Astrocyte (in vitro differentiated cells and primary cell): ENCODE measurements around the gene CD247. TPM values are rescaled to one million over a fixed set of nuclear protein-coding genes. Genes with fewer than 3 reads are reported as not detected.

ENCODE experiments used
- DNase-seq: peaks from one replicate; pipeline ENCODE4 v3.0.0-alpha.2; 2010; ENCODE audit warnings: low read depth
- FAIRE-seq: peaks from 2 replicates; lab custom pipeline; 2011; peaks lifted over from hg19 to GRCh38; lab: Jason Lieb, UNC
- H2AFZ ChIP-seq: 2 replicates; pipeline ENCODE4 v1.6.0; 2012; ENCODE audit warnings: low read depth, low read length, inconsistent platforms
- H3K27ac ChIP-seq: 2 replicates; pipeline ENCODE4 v1.5.1; 2011; ENCODE audit warnings: low read depth, low read length, inconsistent platforms
- H3K27me3 ChIP-seq: 2 replicates; pipeline ENCODE4 v1.6.0; 2011; ENCODE audit warnings: low read length, inconsistent platforms; ENCODE audit not compliant: insufficient read depth
- H3K36me3 ChIP-seq: 2 replicates; pipeline ENCODE4 v1.5.1; 2011; ENCODE audit warnings: low read length, inconsistent platforms; ENCODE audit not compliant: insufficient read depth
- H3K4me1 ChIP-seq: 2 replicates; pipeline ENCODE4 v1.5.1; 2011; ENCODE audit warnings: low read length, inconsistent platforms; ENCODE audit not compliant: insufficient read depth
- H3K4me2 ChIP-seq: 2 replicates; pipeline ENCODE4 v1.6.0; 2012; ENCODE audit warnings: low read length, inconsistent platforms
- H3K4me3 ChIP-seq: 2 replicates; pipeline ENCODE4 v1.5.1; 2011; ENCODE audit warnings: low read depth, mild to moderate bottlenecking, low read length, inconsistent platforms; ENCODE audit not compliant: insufficient read depth
- H3K79me2 ChIP-seq: 2 replicates; pipeline ENCODE4 v1.6.0; 2012; ENCODE audit warnings: mild to moderate bottlenecking, low read length, inconsistent platforms; ENCODE audit not compliant: insufficient read depth
- H3K9ac ChIP-seq: 2 replicates; pipeline ENCODE4 v1.6.0; 2012; ENCODE audit warnings: mild to moderate bottlenecking, low read length, inconsistent platforms
- H3K9me3 ChIP-seq: 2 replicates; pipeline ENCODE4 v1.5.1; 2012; ENCODE audit warnings: low read depth, mild to moderate bottlenecking, low read length, inconsistent platforms; ENCODE audit not compliant: insufficient read depth
- H4K20me1 ChIP-seq: 2 replicates; pipeline ENCODE4 v1.6.0; 2012; ENCODE audit warnings: low read length, inconsistent platforms; ENCODE audit not compliant: insufficient read depth
- H3K27ac Mint-ChIP-seq: one replicate; pipeline ENCODE4 v1.8.0; 2021; ENCODE audit warnings: mild to moderate bottlenecking, mixed read lengths; ENCODE audit not compliant: unreplicated experiment
- H3K27me3 Mint-ChIP-seq: one replicate; pipeline ENCODE4 v1.8.0; 2021; ENCODE audit warnings: low read depth, mixed read lengths; ENCODE audit not compliant: unreplicated experiment
- H3K36me3 Mint-ChIP-seq: one replicate; pipeline ENCODE4 v1.8.0; 2021; ENCODE audit warnings: low read depth, mixed read lengths; ENCODE audit not compliant: unreplicated experiment
- H3K4me1 Mint-ChIP-seq: one replicate; pipeline ENCODE4 v1.8.0; 2021; ENCODE audit warnings: low read depth, mixed read lengths; ENCODE audit not compliant: unreplicated experiment
- H3K4me3 Mint-ChIP-seq: one replicate; pipeline ENCODE4 v1.8.0; 2021; ENCODE audit warnings: mild to moderate bottlenecking, moderate library complexity, mixed read lengths; ENCODE audit not compliant: unreplicated experiment
- H3K9me3 Mint-ChIP-seq: one replicate; pipeline ENCODE4 v1.8.0; 2021; ENCODE audit warnings: mild to moderate bottlenecking, mixed read lengths; ENCODE audit not compliant: unreplicated experiment
- EZH2 ChIP-seq: IDR thresholded peaks from 2 replicates; pipeline ENCODE4 v1.6.1; 2012; ENCODE audit warnings: mild to moderate bottlenecking, low read length, inconsistent platforms; ENCODE audit not compliant: insufficient read depth
- total RNA-seq: library from RNA; stranded (reverse); gene quantifications from 2 replicates; pipeline ENCODE4 v1.2.1, GENCODE V29; 2021
- TF ChIP-seq, protein P1 (sequence below): IDR thresholded peaks from 2 replicates; pipeline ENCODE4 v1.5.1; 2011; ENCODE audit warnings: low read depth, mild to moderate bottlenecking, inconsistent platforms, low read length, moderate library complexity; ENCODE audit not compliant: insufficient read depth

Gene CD247
- total RNA-seq, 1 donor from 2014 or later, result not detected

DNA sequence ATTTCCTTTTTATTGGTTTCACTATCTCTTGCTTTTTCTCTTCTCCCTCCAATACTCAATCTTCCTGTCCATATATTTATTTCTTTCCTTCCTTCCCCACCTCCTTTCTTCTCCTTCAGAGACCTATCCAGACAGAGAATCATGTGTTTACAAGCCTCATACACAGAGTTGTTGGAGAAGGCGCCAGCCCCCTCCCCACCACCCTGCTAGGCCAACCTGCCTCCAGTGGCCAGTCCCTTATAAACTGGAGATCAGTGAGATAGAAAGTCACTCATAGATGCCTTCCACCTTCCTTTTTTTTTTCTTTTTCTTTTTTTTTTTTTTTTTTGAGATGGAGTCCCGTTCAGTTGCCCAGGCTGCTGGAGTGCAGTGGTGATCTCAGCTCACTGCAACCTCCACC is 53.3 kb downstream of the CD247 start:
- Mint-ChIP-seq H3K36me3 (no peaks in the 10 kb centered on the region), H3K4me3 (no peak overlapping the region)

DNA sequence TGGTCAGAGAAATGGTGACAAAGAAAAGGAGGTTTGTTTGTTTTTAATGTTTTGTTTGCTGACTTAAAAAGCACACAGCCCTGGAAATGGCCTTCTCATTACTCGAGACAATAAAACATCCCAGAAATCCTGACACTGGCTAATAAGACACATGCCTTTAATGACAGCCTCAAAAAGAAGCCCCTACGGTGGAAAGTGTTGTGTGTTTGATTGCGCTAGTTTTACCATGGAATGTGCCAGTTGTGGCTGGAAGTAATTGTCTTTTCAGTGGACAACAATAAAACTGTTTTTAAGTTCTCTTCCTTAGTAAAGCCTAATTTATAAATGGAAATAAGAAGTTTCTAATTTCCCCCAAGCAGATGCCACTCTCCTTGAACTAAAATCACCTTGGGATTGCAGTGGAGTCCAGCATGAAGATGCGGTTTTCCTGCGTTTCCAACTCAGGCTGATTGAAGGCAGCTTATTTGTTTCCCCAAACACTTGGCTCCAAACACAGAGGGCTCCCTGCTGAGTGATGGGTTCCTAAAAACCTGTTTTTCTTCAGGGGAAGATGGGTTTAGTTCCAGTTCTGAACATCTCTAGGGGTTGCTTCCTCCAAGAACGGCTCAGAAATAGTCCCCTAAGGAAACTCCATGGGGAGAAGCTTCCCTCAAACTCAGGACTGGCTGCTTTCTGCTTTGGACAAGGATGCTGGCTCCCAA is 54.3 kb downstream of the CD247 start:
- no peak for FAIRE-seq
- no peaks in the 10 kb centered on the region for H3K79me2 ChIP-seq
- H3K27me3 ChIP-seq, result peaks cover 14% of the 10 kb centered on the region
- no peak overlapping the region for H2AFZ ChIP-seq
- no peak overlapping the region for H3K4me3 Mint-ChIP-seq
- no peak overlapping the region for H3K4me2 ChIP-seq
- TF ChIP-seq EZH2, result no peak
- TF ChIP-seq, protein P1, sequence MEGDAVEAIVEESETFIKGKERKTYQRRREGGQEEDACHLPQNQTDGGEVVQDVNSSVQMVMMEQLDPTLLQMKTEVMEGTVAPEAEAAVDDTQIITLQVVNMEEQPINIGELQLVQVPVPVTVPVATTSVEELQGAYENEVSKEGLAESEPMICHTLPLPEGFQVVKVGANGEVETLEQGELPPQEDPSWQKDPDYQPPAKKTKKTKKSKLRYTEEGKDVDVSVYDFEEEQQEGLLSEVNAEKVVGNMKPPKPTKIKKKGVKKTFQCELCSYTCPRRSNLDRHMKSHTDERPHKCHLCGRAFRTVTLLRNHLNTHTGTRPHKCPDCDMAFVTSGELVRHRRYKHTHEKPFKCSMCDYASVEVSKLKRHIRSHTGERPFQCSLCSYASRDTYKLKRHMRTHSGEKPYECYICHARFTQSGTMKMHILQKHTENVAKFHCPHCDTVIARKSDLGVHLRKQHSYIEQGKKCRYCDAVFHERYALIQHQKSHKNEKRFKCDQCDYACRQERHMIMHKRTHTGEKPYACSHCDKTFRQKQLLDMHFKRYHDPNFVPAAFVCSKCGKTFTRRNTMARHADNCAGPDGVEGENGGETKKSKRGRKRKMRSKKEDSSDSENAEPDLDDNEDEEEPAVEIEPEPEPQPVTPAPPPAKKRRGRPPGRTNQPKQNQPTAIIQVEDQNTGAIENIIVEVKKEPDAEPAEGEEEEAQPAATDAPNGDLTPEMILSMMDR, result no peak
- H3K9me3 Mint-ChIP-seq, result no peaks in the 10 kb centered on the region
- no peaks in the 10 kb centered on the region for H3K36me3 ChIP-seq
- peaks cover 3% of the 10 kb centered on the region for H3K4me1 Mint-ChIP-seq
- peaks cover 18% of the 10 kb centered on the region for H3K27me3 Mint-ChIP-seq
- H3K4me1 ChIP-seq, result no peaks in the 10 kb centered on the region
- H3K27ac ChIP-seq, result no peak overlapping the region
- no peaks in the 10 kb centered on the region for H3K36me3 Mint-ChIP-seq
- no peak for DNase-seq
- H3K9ac ChIP-seq, result no peak overlapping the region
- no peak overlapping the region for H3K4me3 ChIP-seq
- no peaks in the 10 kb centered on the region for H4K20me1 ChIP-seq
- H3K9me3 ChIP-seq, result no peaks in the 10 kb centered on the region
- no peak overlapping the region for H3K27ac Mint-ChIP-seq

More for the DNA sequence above, 53.3 kb downstream of the CD247 start:
- peaks cover 18% of the 10 kb centered on the region for H3K27me3 Mint-ChIP-seq
- no peaks in the 10 kb centered on the region for H3K9me3 ChIP-seq
- TF ChIP-seq, protein P1, result no peak
- TF ChIP-seq EZH2, result no peak
- DNase-seq (no peak), FAIRE-seq (no peak)
- no peaks in the 10 kb centered on the region for H3K9me3 Mint-ChIP-seq
- no peak overlapping the region for H2AFZ ChIP-seq
- H4K20me1 ChIP-seq, result no peaks in the 10 kb centered on the region
- no peak overlapping the region for H3K4me2 ChIP-seq
- H3K4me1 ChIP-seq, result no peaks in the 10 kb centered on the region
- no peak overlapping the region for H3K9ac ChIP-seq
- peaks cover 14% of the 10 kb centered on the region for H3K27me3 ChIP-seq
- no peak overlapping the region for H3K4me3 ChIP-seq
- H3K36me3 ChIP-seq, result no peaks in the 10 kb centered on the region
- no peak overlapping the region for H3K27ac ChIP-seq
- no peaks in the 10 kb centered on the region for H3K79me2 ChIP-seq
- H3K4me1 Mint-ChIP-seq, result peaks cover 3% of the 10 kb centered on the region
- H3K27ac Mint-ChIP-seq, result no peak overlapping the region

DNA sequence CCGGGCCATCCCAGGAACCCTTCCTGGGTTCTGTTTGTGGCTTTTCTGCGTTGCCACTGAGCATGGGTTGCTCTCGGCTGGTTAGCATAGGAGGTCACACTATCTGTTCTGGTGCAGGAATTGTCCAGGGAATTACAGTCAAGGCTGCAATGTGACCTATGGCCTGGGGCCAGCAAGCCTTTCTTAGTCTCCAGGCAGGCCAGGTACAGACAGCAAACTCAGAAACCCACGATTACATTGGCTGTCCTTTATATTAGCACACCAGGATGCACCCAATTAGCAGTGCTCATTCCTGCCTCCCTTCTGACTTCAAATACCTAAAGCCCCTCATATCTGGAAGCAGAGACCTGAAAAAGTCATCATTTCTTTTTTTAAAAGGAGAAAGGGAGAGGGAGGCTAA is 55.2 kb downstream of the CD247 start:
- Mint-ChIP-seq H3K4me1 (peaks cover 3% of the 10 kb centered on the region), H3K4me3 (no peak overlapping the region), H3K36me3 (no peaks in the 10 kb centered on the region), H3K9me3 (no peaks in the 10 kb centered on the region), H3K27me3 (peaks cover 22% of the 10 kb centered on the region), H3K27ac (no peak overlapping the region)
- Histone ChIP-seq H4K20me1 (no peaks in the 10 kb centered on the region), H3K36me3 (no peaks in the 10 kb centered on the region), H3K79me2 (no peaks in the 10 kb centered on the region), H3K4me2 (no peak overlapping the region), H3K9ac (no peak overlapping the region), H3K4me1 (no peaks in the 10 kb centered on the region), H3K4me3 (no peak overlapping the region), H3K9me3 (no peaks in the 10 kb centered on the region), H2AFZ (no peak overlapping the region), H3K27me3 (peaks cover 14% of the 10 kb centered on the region), H3K27ac (no peak overlapping the region)
- no peak for FAIRE-seq
- DNase-seq, result no peak
- no peak for TF ChIP-seq EZH2
- TF ChIP-seq, protein P1, result no peak
